PC-3 (cell line): ENCODE measurements around the gene CEP131.

ENCODE experiments used
- EZH2 ChIP-seq: fragments of 300-600 bp; sonication (generic); IDR thresholded peaks from one replicate; pipeline ENCODE4 v1.6.1; 2017; ENCODE audit warnings: antibody characterized with exemption, mild to moderate bottlenecking, low read length; ENCODE audit not compliant: unreplicated experiment
- EZH2phosphoT487 ChIP-seq: fragments of 300-600 bp; sonication (generic); IDR thresholded peaks from 2 replicates; pipeline ENCODE4 v1.6.1; 2018; ENCODE audit warnings: mild to moderate bottlenecking, antibody characterized with exemption, low read length, borderline replicate concordance
- TF ChIP-seq, protein P1 (sequence below): fragments of 300-600 bp; sonication (generic); conservative IDR thresholded peaks from 2 replicates; pipeline ENCODE4 v1.5.1; 2017; ENCODE audit warnings: antibody characterized with exemption, low read depth, mild to moderate bottlenecking, low read length

DNA sequence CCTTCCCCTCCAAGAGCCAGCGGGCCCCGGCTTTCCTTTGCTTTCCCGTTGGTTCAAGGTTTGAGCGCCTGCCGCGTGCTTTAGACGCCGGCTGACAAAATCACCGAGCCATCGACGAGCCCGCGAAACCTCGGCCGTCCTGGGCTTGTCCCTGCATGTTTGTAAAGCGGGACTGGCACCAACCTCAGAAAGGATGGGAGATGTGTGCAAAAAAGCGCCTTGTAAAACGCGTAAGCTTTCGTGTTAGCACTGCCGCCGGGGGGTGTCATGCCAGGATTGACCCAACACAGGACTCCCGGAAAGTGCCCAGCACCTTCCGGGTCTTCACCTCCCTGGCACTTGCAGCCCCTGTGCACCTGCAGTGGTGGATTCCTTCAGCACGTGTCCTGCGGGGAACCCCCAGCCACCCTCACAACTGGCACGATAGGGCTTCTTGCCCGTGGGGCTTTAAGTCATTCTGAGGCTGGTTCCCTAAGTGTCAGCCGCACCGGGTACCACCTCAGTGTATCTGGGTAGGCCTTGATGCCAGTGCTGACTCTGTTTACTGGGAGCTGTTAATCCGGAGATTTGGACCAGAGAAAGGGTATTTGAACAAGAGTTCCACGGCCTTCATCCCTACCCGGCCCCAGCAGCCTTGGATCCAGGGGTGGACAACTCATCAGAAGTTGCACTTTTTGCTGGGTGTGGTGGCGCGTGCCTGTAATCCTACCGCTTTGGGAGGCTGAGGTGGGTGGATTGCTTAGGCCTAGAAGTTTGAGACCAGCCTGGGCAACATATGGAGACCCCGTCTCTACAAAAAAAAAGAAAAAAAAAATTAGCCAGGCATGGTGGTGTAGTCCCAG, 17.2 kb upstream of the CEP131 start:
- no peak for TF ChIP-seq EZH2phosphoT487
- TF ChIP-seq, protein P1, sequence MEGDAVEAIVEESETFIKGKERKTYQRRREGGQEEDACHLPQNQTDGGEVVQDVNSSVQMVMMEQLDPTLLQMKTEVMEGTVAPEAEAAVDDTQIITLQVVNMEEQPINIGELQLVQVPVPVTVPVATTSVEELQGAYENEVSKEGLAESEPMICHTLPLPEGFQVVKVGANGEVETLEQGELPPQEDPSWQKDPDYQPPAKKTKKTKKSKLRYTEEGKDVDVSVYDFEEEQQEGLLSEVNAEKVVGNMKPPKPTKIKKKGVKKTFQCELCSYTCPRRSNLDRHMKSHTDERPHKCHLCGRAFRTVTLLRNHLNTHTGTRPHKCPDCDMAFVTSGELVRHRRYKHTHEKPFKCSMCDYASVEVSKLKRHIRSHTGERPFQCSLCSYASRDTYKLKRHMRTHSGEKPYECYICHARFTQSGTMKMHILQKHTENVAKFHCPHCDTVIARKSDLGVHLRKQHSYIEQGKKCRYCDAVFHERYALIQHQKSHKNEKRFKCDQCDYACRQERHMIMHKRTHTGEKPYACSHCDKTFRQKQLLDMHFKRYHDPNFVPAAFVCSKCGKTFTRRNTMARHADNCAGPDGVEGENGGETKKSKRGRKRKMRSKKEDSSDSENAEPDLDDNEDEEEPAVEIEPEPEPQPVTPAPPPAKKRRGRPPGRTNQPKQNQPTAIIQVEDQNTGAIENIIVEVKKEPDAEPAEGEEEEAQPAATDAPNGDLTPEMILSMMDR, result no peak
- no peak for TF ChIP-seq EZH2
